ENCODE results near the gene GK. TPM values are rescaled to one million over a fixed set of nuclear protein-coding genes. Genes with fewer than 3 reads are reported as not detected.
"Not testable (repeated sequence)": the region's sequence is repeated elsewhere in the genome, so short reads cannot be mapped to it uniquely, and the experiment has no call there.

The GK gene
- total and polyA plus RNA-seq, 11 donors, result 3.3 to 17.1 (median 7.4) TPM

- peak in 4 of 5 donors; percentile 24 to 44 (median 38) for DNase-seq
- H3K4me1 ChIP-seq, result peaks cover 0 to 12% (median 0%) of the 10 kb centered on the region in 12 donors
- H3K27ac ChIP-seq, result peak overlapping the region in 8 of 12 donors; percentile 8 to 61 (median 38)
- H3K36me3 ChIP-seq, result no peaks in the 10 kb centered on the region
- TF ChIP-seq POLR2A (IDR thresholded peaks at IDR 0.05) (no peak), CTCF (IDR thresholded peaks at IDR 0.05) (no peak)
- ATAC-seq, result peak; percentile 86 to 97 (median 94)
- intact Hi-C loops (cut with DNase I), result no loop called here
- H3K9me3 ChIP-seq, result peaks cover 0 to 15% (median 3%) of the 10 kb centered on the region in 12 donors
- no peaks in the 10 kb centered on the region for H3K27me3 ChIP-seq
- WGBS, 4 donors, result 7 to 24% (median 18%) methylated on average over 2 of the region's 2 CpGs
- H3K4me3 ChIP-seq, result no peak overlapping the region
Measured at GRCh38 chrX:30620980-30621618, 32.1 kb upstream of the GK start.

- DNase-seq (no peak), ATAC-seq (no peak)
- Histone ChIP-seq H3K36me3 (no peaks in the 10 kb centered on the region), H3K9me3 (peaks cover 0 to 11% (median 3%) of the 10 kb centered on the region in 12 donors), H3K4me3 (no peak overlapping the region), H3K4me1 (peaks cover 0 to 12% (median 0%) of the 10 kb centered on the region in 12 donors), H3K27me3 (no peaks in the 10 kb centered on the region), H3K27ac (no peak overlapping the region)
- TF ChIP-seq POLR2A (IDR thresholded peaks at IDR 0.05) (no peak), CTCF (IDR thresholded peaks at IDR 0.05) (no peak)
- intact Hi-C loops (cut with DNase I), result no loop called here
- 90 to 96% (median 93%) methylated on average over 2 of the region's 2 CpGs for WGBS, 4 donors
Measured at GRCh38 chrX:30622361-30622760, 30.9 kb upstream of the GK start.

GRCh38 chrX:30626402-30626801 lies 26.8 kb upstream of the GK start:
- H3K9me3 ChIP-seq, result peaks cover 0 to 11% (median 3%) of the 10 kb centered on the region in 12 donors
- H3K27me3 ChIP-seq, result peaks cover 0 to 2% (median 0%) of the 10 kb centered on the region in 9 donors
- ATAC-seq, result no peak
- no peak for DNase-seq
- H3K4me3 ChIP-seq, result no peak overlapping the region
- WGBS, 4 donors, result 65 to 85% (median 76%) methylated on average over 2 of the region's 2 CpGs
- H3K27ac ChIP-seq, result no peak overlapping the region
- no peaks in the 10 kb centered on the region for H3K36me3 ChIP-seq
- peaks cover 0 to 1% (median 0%) of the 10 kb centered on the region in 12 donors for H3K4me1 ChIP-seq
- intact Hi-C loops (cut with DNase I), result no loop called here
- TF ChIP-seq CTCF (IDR thresholded peaks at IDR 0.05), result no peak
- no peak for TF ChIP-seq POLR2A (IDR thresholded peaks at IDR 0.05)

- DNase-seq (no peak), ATAC-seq (no peak)
- Histone ChIP-seq H3K4me3 (no peak overlapping the region), H3K36me3 (no peaks in the 10 kb centered on the region), H3K4me1 (no peaks in the 10 kb centered on the region), H3K9me3 (no peaks in the 10 kb centered on the region), H3K27me3 (peaks cover 0 to 2% (median 0%) of the 10 kb centered on the region in 9 donors), H3K27ac (no peak overlapping the region)
- intact Hi-C loops (cut with DNase I), result no loop called here
- 57 to 77% (median 68%) methylated on average over 8 of the region's 8 CpGs for WGBS, 4 donors
- TF ChIP-seq POLR2A (IDR thresholded peaks at IDR 0.05) (no peak), CTCF (IDR thresholded peaks at IDR 0.05) (no peak)
Measured at GRCh38 chrX:30627818-30628652, 25.2 kb upstream of the GK start.

GRCh38 chrX:30634070-30634469 lies 19.2 kb upstream of the GK start:
- not testable (repeated sequence) for DNase-seq, H3K27ac ChIP-seq, ATAC-seq, H3K9me3 ChIP-seq, H3K27me3 ChIP-seq, H3K36me3 ChIP-seq, H3K4me3 ChIP-seq, H3K4me1 ChIP-seq
- intact Hi-C loops (cut with DNase I), result loop anchor here in 2 of 10 donors (10.0 kb wide), 2 partner anchors 61 to 81 kb away; no protein-coding TSS in a partner anchor
- WGBS, 4 donors, result 82 to 94% (median 88%) methylated on average over 6 of the region's 6 CpGs
